Measurements from ENCODE around the gene TAS2R14.
A peak's percentile ranks its signal among the peaks of the same experiment; 100 is the strongest.

The TAS2R14 gene

GRCh38 chr12:10939163-10939562 lies at the start of gene TAS2R14:
Gene TAS2R14, minus strand, starts transcription at chr12:10939263. Its CDS starts 56 bp downstream, at chr12:10939207.
- no peak for DNase-seq (ENCODE audit: low spot score)

DNA sequence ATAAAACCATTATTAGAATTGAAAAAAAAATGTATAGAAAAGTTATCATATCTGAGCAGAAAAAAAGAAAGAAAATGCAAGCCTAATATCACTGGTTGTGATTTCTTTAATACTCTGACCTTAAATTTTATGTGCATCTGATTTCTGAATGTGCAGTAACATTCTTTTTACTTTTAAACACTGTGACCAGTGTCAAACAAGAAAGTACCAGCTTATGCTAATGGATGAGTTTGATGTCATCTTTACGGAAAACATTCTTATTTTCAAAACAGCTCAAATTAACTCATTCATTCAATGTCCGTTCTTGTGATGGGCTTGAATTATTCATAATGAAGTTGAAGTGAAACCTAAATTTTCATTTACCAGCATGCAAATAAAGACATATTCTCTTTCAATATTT lies 47.7 kb upstream of the TAS2R14 start, which contains the start of gene TAS2R50:
Gene TAS2R50 (minus strand): TSS at position 101 of the 400 bp plus-strand sequence. CDS start 52 bp downstream, at position 49.
- no peak for DNase-seq (ENCODE audit: low spot score)

GRCh38 chr12:10982244-10982643 lies 43.2 kb upstream of the TAS2R14 start:
- DNase-seq (ENCODE audit: low spot score): no peak

- no peak for DNase-seq (ENCODE audit: low spot score)
Observed at GRCh38 chr12:10974965-10975364, 35.9 kb upstream of the TAS2R14 start.

- no peak for DNase-seq (ENCODE audit: low spot score)
Observed at GRCh38 chr12:10968765-10969456, 29.8 kb upstream of the TAS2R14 start.

DNA sequence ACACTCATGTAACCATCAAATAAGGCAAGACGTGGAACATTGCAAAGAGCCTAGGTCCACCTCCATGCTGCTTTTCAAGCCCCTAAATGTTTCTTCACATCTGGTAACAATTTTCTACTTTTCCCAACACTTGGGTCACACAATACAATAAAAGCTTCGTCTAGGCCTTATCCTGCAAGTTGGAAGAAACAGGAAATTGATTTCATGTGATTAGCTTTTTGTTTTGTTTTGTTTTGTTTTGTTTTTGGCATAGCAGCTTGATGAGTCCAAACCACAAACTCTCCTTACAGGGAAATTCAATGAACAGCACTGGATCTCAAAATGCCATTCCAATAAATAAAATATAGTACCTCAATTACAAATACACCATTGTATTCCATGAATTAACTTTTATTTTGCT lies 28.3 kb upstream of the TAS2R14 start:
- peak; percentile 21 for DNase-seq (ENCODE audit: low spot score)

DNA sequence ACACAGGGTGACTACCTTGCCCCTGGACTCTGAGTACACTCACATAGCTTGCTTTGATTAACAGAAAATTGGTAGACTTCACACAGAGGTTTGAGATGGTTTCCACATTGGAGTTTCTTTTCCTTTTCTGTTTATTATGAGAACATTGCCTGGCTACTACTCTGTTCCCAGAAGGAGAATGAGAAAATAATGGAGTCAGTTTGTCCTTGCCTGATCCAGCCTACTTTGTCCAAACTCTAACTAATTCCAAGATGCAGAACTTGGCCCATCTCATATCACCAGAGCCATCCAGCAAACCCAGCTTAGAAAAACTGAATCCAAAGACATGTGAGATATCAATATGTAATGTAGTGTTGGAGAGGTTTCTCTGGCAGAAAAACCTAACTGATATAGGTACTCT lies 27.3 kb upstream of the TAS2R14 start:
- no peak for DNase-seq (ENCODE audit: low spot score)

DNA sequence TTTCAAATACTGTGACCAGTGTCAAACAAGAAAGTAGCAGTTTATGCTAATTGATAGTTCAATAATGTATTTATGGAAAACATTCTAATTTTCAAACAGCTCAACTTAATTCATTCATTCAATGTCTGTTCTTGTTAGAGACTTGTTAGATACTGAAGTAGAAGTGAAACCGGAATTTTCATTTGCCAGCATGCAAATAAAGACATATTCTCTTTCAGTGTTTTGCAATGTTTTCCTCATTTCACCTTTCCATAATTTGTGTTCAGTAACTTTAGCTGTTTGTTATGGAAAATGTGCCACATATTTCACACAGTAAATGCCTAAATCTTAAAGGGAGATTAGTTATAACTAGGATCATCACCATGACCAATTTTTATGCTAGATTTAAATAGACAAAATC lies 26.4 kb upstream of the TAS2R14 start:
- DNase-seq (ENCODE audit: low spot score): no peak

- DNase-seq (ENCODE audit: low spot score): no peak
Observed at GRCh38 chr12:10960211-10960610, 21.1 kb upstream of the TAS2R14 start.

- no peak for DNase-seq (ENCODE audit: low spot score)
Observed at GRCh38 chr12:10959804-10960203, 20.7 kb upstream of the TAS2R14 start.

GRCh38 chr12:10957741-10958140 lies 18.7 kb upstream of the TAS2R14 start:
- no peak for DNase-seq (ENCODE audit: low spot score)

- no peak for DNase-seq (ENCODE audit: low spot score)
Observed at GRCh38 chr12:10956085-10956484, 17.0 kb upstream of the TAS2R14 start.

DNA sequence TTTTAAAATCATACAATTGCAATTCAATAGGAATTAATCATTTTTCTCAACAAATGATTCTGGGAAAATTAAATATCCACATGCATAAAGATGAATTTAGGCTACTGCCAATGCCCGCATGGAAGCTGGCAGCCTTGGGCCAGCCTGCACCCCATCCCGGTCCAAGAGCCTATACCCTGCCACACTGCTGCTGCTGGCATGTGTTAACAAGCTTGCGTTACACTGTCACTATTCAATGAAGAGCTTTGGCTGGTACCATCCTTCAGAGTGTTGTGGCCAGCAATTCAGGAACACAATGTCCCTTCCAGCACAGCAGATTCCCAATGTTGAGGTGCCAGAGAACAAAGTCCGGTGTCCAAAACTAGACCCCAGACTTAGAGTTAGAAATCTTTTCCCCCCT lies 13.6 kb upstream of the TAS2R14 start:
- DNase-seq (ENCODE audit: low spot score): no peak

DNA sequence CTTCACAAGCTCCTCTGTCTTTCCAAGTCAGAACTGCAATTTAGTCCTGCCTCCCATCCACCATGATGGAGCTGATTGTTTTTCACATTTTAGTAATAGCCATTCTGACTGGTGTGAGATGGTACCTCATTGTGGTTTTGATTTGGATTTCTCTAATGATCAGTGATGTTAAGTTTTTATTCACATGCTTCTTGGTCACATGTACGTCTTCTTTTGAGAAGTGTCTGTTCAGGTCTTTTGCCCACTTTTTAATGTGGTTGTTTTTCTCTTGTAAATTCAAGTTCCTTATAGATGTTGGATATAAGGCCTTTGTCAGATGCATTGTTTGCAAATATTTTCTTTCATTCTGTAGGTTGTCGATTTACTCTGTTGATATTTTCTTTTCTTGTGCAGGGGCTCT lies 4.1 kb upstream of the TAS2R14 start:
- no peak for DNase-seq (ENCODE audit: low spot score)

- no peak for DNase-seq (ENCODE audit: low spot score)
Observed at GRCh38 chr12:10941916-10942607, 3.0 kb upstream of the TAS2R14 start.

- no peak for DNase-seq (ENCODE audit: low spot score)
Observed at GRCh38 chr12:10941369-10941768, 2.3 kb upstream of the TAS2R14 start.

DNA sequence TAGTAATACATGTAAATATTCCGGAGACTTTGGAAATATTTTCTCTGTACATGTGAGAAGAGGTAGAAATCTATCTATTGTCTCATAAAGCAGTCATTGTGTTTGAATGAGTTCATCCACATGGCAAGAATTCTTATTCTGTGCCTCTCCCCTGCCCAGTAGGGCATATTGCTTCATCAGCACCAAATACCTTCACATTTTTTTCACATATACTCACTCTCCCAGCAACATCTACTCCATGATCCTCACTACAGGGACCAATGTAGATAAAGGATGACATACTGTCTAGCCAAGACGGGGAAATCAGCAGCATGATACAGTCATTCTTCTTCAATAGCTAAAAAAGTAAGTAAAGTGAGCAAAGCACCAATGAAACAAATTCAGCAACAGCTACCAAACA lies 1.3 kb upstream of the TAS2R14 start:
- DNase-seq (ENCODE audit: low spot score): no peak

GRCh38 chr12:10936506-10936905 lies 2.6 kb downstream of the TAS2R14 start:
- no peak for DNase-seq (ENCODE audit: low spot score)

DNA sequence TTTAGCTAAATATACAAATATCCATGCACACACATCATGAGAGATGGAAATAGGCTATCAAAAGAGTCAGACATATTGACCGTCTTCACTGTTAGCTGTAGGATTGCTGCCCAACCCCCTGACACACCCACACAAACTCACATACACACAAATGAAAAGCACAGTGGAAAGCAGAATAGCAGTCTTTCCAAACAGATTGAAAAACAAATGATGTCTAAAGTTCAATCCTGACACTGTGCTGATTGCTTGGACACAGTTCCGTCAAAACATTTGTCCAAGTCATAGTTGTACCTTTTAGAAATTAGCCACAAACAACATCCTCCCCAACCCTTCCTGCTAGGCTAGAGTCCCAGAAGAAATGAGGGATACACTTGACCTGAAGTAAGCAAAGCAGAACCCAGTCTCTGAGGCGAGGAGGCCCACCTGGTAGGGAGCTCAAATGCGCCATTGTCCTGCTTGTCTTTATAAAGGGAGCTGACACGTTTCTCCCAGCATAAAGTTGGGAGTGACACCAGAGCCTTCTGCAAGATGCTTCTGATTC lies 10.2 kb downstream of the TAS2R14 start, which contains the start of gene PRH2:
Gene PRH2 (plus strand): TSS at position 491 of the 541 bp plus-strand sequence. CDS start 38 bp downstream, at position 529.
- DNase-seq (ENCODE audit: low spot score): no peak

- no peak for DNase-seq (ENCODE audit: low spot score)
Observed at GRCh38 chr12:10926269-10926668, 12.8 kb downstream of the TAS2R14 start.

- DNase-seq (ENCODE audit: low spot score): no peak
Observed at GRCh38 chr12:10919809-10920208, 19.3 kb downstream of the TAS2R14 start.

GRCh38 chr12:10910380-10910779 lies 28.7 kb downstream of the TAS2R14 start:
- DNase-seq (ENCODE audit: low spot score): no peak

DNA sequence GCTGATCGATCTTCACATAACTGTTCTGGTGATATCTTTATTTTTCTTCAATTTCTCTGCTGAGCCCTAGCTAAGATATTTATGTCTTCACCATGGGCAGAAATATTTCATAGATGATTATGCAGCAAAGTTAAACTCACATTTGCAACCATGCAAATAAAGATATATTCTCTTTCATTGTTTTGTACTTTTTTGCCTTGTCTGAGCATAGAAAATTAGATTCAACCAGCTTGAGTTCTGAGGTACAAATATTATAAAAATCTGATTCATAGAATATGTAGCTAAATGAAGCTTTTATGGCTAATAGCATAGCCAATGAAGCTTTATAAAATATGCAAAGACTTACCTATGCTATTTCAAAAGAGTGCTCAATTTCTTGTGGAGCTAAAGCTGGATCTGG lies 29.6 kb downstream of the TAS2R14 start, which contains the start of gene TAS2R13:
Gene TAS2R13 (minus strand): TSS at position 101 of the 400 bp plus-strand sequence. CDS start 264 bp downstream, outside the sequence.
- no peak for DNase-seq (ENCODE audit: low spot score)

All from kidney capillary endothelial cell (primary cell).